A673 (cell line): Measurements from ENCODE around the gene BOD1L1. TPM values are rescaled to one million over a fixed set of nuclear protein-coding genes. Genes with fewer than 3 reads are reported as not detected.

Source experiments
- Bru-seq: library from RNA; stranded (reverse); fragments of 400-500 nt; gene quantifications from one replicate; lab custom pipeline; 2021; lab: Mats Ljungman, UMichigan
- BruChase-seq, 2 experiments: library from RNA; stranded (reverse); fragments of 400-500 nt; gene quantifications; one replicate each; lab custom pipeline; 2021; lab: Mats Ljungman, UMichigan
- BruUV-seq: library from RNA; stranded (reverse); fragments of 400-500 nt; replicated peaks from 2 replicates; lab custom pipeline; 2021; lab: Mats Ljungman, UMichigan
- CTCF ChIA-PET: fragments of 300-600 bp; sonication (Branson Sonifier 250); formaldehyde crosslinking; loops from one replicate; lab custom pipeline; 2022; ENCODE audit warnings: antibody characterized with exemption; lab: Charles Lee
- POLR2A ChIA-PET: fragments of 300-600 bp; sonication (Branson Sonifier 250); formaldehyde crosslinking; loops from one replicate; lab custom pipeline; 2022; ENCODE audit warnings: antibody characterized with exemption; ENCODE audit not compliant: low non-redundant PET; lab: Charles Lee
- DNase-seq: peaks from one replicate; pipeline ENCODE4 v3.0.0-alpha.2; 2015; ENCODE audit warnings: low spot score
- H3K27ac ChIP-seq: fragments of 200-600 bp; sonication (generic); 2 replicates; pipeline ENCODE4 v1.5.1; 2016; ENCODE audit warnings: mixed run types, low read depth, mild to moderate bottlenecking, mixed read lengths, antibody characterized with exemption, low read length; ENCODE audit not compliant: poor library complexity, severe bottlenecking
- H3K27me3 ChIP-seq: fragments of 200-600 bp; sonication (generic); replicated peaks from 2 replicates; pipeline ENCODE4 v1.6.1; 2017; ENCODE audit warnings: mixed run types, low read depth, mild to moderate bottlenecking, mixed read lengths, antibody characterized with exemption, low read length; ENCODE audit not compliant: insufficient read depth, poor library complexity
- H3K36me3 ChIP-seq: fragments of 200-600 bp; sonication (generic); 2 replicates; pipeline ENCODE4 v1.6.1; 2016; ENCODE audit warnings: mixed run types, mild to moderate bottlenecking, mixed read lengths, antibody characterized with exemption, low read length; ENCODE audit not compliant: insufficient read depth, poor library complexity, severe bottlenecking
- H3K4me1 ChIP-seq: fragments of 200-600 bp; sonication (generic); 2 replicates; pipeline ENCODE4 v1.6.1; 2017; ENCODE audit warnings: mixed run types, mild to moderate bottlenecking, mixed read lengths, antibody characterized with exemption, low read length; ENCODE audit not compliant: insufficient read depth, poor library complexity, severe bottlenecking
- H3K4me3 ChIP-seq: fragments of 200-600 bp; sonication (generic); 2 replicates; pipeline ENCODE4 v1.5.1; 2016; ENCODE audit warnings: low read depth, mixed run types, mild to moderate bottlenecking, mixed read lengths, low read length; ENCODE audit not compliant: poor library complexity, severe bottlenecking
- H3K9me3 ChIP-seq: fragments of 200-600 bp; sonication (generic); 2 replicates; pipeline ENCODE4 v1.6.1; 2016; ENCODE audit warnings: mixed run types, low read depth, mild to moderate bottlenecking, mixed read lengths, antibody characterized with exemption, low read length; ENCODE audit not compliant: poor library complexity, severe bottlenecking
- EZH2 ChIP-seq: fragments of 200-600 bp; sonication (generic); IDR thresholded peaks from 2 replicates; pipeline ENCODE4 v1.6.1; 2017; ENCODE audit warnings: borderline replicate concordance, low read depth, mild to moderate bottlenecking, mixed read lengths, antibody characterized with exemption, low read length; ENCODE audit not compliant: poor library complexity, severe bottlenecking
- intact Hi-C: fragments of 100-400 bp; cut with micrococcal nuclease; formaldehyde crosslinking; loops from one replicate; pipeline ENCODE4 v1.10.0; 2022; ENCODE audit not compliant: unreplicated experiment
- long read RNA-seq: library from polyadenylated mRNA; stranded (forward); transcript quantifications from one replicate; pipeline ENCODE4 v2.0.0, GENCODE V29; 2022
- total RNA-seq: library from RNA; stranded (reverse); gene quantifications from 2 replicates; pipeline ENCODE4 v1.2.3, GENCODE V29; 2021
- TF ChIP-seq, protein P1 (sequence below): fragments of 300-800, 200-600 bp; sonication (generic); conservative IDR thresholded peaks from 2 replicates; pipeline ENCODE4 v1.5.1; 2017; ENCODE audit warnings: low read depth, mild to moderate bottlenecking, antibody characterized with exemption, low read length, moderate library complexity, mixed read lengths

Gene BOD1L1
- total RNA-seq (44.8 and 47.2 TPM in 2 replicates), Bru-seq, nascent RNA (percentile 90 among the genes with signal in this experiment), BruChase-seq, experiment 1, labeled RNA remaining after a 2-hour chase (percentile 93 among the genes with signal in this experiment), BruChase-seq, experiment 2, labeled RNA remaining after a 6-hour chase (percentile 93 among the genes with signal in this experiment)
- long read RNA-seq, partial matches to known transcripts, result 20 of 24 reads
- long read RNA-seq, other reads (novel, unspliced or antisense), result 4 of 24 reads

DNA sequence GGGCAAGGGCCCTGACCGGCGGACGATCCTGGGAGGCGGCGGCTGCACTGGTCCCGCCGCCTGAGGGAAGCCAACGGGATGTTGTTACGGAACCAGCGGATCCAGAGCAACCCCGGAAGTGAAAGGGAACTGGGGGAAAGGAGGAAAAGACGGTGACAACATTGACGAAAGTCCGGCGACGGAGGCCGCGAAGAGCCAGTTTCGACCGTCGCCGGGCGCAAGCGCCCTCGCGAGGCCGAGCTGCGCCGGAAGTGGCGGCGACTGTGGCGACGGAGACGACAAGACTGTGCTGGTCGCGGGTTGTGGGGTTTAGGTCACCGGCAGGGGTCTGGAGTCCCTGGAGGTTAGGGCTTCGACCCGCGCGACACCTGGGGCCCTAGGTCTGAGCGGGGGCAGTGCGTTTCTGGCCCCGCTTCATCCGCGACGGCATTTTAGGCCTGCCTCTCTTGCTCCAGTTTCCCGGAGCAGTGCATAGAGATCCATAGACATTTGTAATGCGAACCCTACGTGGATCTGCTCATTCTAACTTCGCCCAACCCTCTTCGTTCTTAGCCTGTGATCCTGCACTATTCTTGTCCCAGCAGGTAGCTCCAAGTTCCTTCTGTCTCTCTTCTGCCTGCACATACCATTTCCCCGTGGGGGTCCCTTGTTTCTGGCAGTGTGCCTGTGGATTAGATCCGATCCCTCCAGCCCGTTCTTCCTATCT lies at the start of gene BOD1L1:
TSS of gene BOD1L1 (minus strand) at position 120 of the 706 bp plus-strand sequence. CDS start 138 bp downstream, outside the sequence.
- Histone ChIP-seq H3K27me3 (no peaks in the 10 kb centered on the region), H3K4me3 (peak within 1 kb of the TSS; percentile 68), H3K27ac (peak within 1 kb of the TSS; percentile 91), H3K36me3 (no peaks in the 10 kb centered on the region), H3K4me1 (peaks cover 5% of the 10 kb centered on the region), H3K9me3 (no peaks in the 10 kb centered on the region)
- BruUV-seq, result TSS peak; percentile 91
- intact Hi-C loops, result no loop called here
- DNase-seq, result peak; percentile 93
- ChIA-PET CTCF (interaction anchor here (0.5 kb wide), 1 partner anchor 1373 kb away, joined by 3 read pairs; no protein-coding TSS in a partner anchor), POLR2A (no interaction called here)
- TF ChIP-seq EZH2, result no peak
- TF ChIP-seq, protein P1, sequence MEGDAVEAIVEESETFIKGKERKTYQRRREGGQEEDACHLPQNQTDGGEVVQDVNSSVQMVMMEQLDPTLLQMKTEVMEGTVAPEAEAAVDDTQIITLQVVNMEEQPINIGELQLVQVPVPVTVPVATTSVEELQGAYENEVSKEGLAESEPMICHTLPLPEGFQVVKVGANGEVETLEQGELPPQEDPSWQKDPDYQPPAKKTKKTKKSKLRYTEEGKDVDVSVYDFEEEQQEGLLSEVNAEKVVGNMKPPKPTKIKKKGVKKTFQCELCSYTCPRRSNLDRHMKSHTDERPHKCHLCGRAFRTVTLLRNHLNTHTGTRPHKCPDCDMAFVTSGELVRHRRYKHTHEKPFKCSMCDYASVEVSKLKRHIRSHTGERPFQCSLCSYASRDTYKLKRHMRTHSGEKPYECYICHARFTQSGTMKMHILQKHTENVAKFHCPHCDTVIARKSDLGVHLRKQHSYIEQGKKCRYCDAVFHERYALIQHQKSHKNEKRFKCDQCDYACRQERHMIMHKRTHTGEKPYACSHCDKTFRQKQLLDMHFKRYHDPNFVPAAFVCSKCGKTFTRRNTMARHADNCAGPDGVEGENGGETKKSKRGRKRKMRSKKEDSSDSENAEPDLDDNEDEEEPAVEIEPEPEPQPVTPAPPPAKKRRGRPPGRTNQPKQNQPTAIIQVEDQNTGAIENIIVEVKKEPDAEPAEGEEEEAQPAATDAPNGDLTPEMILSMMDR, result peak; percentile 62

DNA sequence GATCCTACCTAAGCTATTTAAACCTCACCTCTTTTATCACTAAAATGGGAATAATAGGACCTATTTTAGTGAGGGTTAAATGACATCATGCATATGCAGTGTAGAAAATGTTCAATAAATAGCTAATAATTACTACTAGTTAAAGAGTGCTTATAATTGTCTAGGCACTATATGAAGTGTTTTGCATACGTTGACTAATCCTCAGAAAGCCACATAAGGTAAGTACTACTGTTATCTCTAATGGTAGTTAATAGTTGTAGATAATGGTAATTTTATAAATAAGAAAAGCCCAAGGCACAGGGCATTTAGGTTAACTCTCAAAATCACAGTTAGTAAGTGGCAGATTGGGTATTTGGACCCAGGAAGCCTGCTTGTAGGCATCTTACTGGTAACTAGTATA lies 47.4 kb upstream of the BOD1L1 start:
- intact Hi-C loops, result no loop called here
- H3K9me3 ChIP-seq, result peaks cover 9% of the 10 kb centered on the region
- H3K27me3 ChIP-seq, result no peaks in the 10 kb centered on the region
- no peaks in the 10 kb centered on the region for H3K36me3 ChIP-seq
- no peak for TF ChIP-seq EZH2
- TF ChIP-seq, protein P1, result no peak
- no peak for DNase-seq
- H3K4me3 ChIP-seq, result no peak overlapping the region
- ChIA-PET CTCF (no interaction called here), POLR2A (no interaction called here)
- no peak overlapping the region for H3K27ac ChIP-seq
- no peaks in the 10 kb centered on the region for H3K4me1 ChIP-seq
- BruUV-seq, result no TSS peak

DNA sequence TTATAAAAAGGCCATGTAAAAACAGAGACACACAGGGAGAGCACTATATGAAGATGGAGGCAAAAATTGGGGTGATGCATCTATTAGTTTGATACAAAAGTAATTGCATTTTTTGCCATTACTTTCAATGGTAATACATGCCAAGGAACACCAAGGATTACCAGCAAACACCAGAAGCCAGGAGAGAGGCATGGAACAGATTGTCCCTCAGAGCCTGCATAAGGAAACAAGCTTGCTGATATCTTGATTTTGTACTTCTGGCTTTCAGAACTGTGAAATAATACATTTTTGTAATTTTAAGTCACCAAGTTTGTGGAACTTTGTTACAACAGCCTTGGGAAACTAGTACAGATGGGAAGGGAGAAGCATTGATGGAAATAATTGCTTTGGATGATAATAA lies 45.6 kb upstream of the BOD1L1 start:
- intact Hi-C loops, result no loop called here
- no peaks in the 10 kb centered on the region for H3K36me3 ChIP-seq
- ChIA-PET CTCF (no interaction called here), POLR2A (no interaction called here)
- no peak for TF ChIP-seq EZH2
- TF ChIP-seq, protein P1, result no peak
- H3K9me3 ChIP-seq, result peaks cover 9% of the 10 kb centered on the region
- BruUV-seq, result no TSS peak
- no peaks in the 10 kb centered on the region for H3K27me3 ChIP-seq
- no peak for DNase-seq
- H3K27ac ChIP-seq, result no peak overlapping the region
- H3K4me1 ChIP-seq, result no peaks in the 10 kb centered on the region
- H3K4me3 ChIP-seq, result no peak overlapping the region
